Measurements from ENCODE around the gene MGP. TPM values are rescaled to one million over a fixed set of nuclear protein-coding genes. Genes with fewer than 3 reads are reported as not detected.

MGP gene
- total and polyA plus RNA-seq, 12 donors: 50.6 to 2,003 (median 1,117) TPM

- Histone ChIP-seq H3K9me3 (replicated peaks in 1 of 3) (no peaks in the 10 kb centered on the region), H3K4me1 (replicated peaks in 1 of 2) (no peaks in the 10 kb centered on the region), H3K27me3 (no peaks in the 10 kb centered on the region), H3K4me3 (no peak overlapping the region), H3K27ac (no peak overlapping the region), H3K36me3 (replicated peaks in 1 of 2) (no peaks in the 10 kb centered on the region)
- TF ChIP-seq POLR2A (IDR thresholded peaks at IDR 0.05): no peak
- TF ChIP-seq CTCF (IDR thresholded peaks at IDR 0.05): no peak
- intact Hi-C loops (cut with DNase I): no loop called here
- DNase-seq: no peak
- WGBS, 4 donors: 90 to 100% (median 94%) methylated on average over 1 of the region's 1 CpG
Measured at GRCh38 chr12:14871247-14871646, 14.4 kb downstream of the MGP start.

- peak in 3 of 7 donors; percentile 44 to 48 (median 44) for DNase-seq
- no peak overlapping the region for H3K4me3 ChIP-seq
- H3K27me3 ChIP-seq: no peaks in the 10 kb centered on the region
- H3K4me1 ChIP-seq (replicated peaks in 1 of 2): no peaks in the 10 kb centered on the region
- H3K9me3 ChIP-seq (replicated peaks in 1 of 3): no peaks in the 10 kb centered on the region
- no peak for TF ChIP-seq CTCF (IDR thresholded peaks at IDR 0.05)
- TF ChIP-seq POLR2A (IDR thresholded peaks at IDR 0.05): no peak
- no peak overlapping the region for H3K27ac ChIP-seq
- intact Hi-C loops (cut with DNase I): no loop called here
- WGBS, 4 donors: 86 to 100% (median 90%) methylated on average over 2 to 3 of the region's 3 CpGs
- no peaks in the 10 kb centered on the region for H3K36me3 ChIP-seq (replicated peaks in 1 of 2)
Measured at GRCh38 chr12:14868916-14869506, 16.6 kb downstream of the MGP start.

GRCh38 chr12:14860490-14860889 is 25.2 kb downstream of the MGP start:
- intact Hi-C loops (cut with DNase I): no loop called here
- no peak overlapping the region for H3K27ac ChIP-seq
- TF ChIP-seq CTCF (IDR thresholded peaks at IDR 0.05) (no peak), POLR2A (IDR thresholded peaks at IDR 0.05) (no peak)
- H3K36me3 ChIP-seq (replicated peaks in 1 of 2): no peaks in the 10 kb centered on the region
- peaks cover 0 to 6% (median 0%) of the 10 kb centered on the region in 3 donors for H3K9me3 ChIP-seq (replicated peaks in 1 of 3)
- no peak for DNase-seq
- no peaks in the 10 kb centered on the region for H3K27me3 ChIP-seq
- no peak overlapping the region for H3K4me3 ChIP-seq
- H3K4me1 ChIP-seq (replicated peaks in 1 of 2): no peaks in the 10 kb centered on the region

- Histone ChIP-seq H3K36me3 (replicated peaks in 1 of 2) (no peaks in the 10 kb centered on the region), H3K4me3 (no peak overlapping the region), H3K27me3 (no peaks in the 10 kb centered on the region), H3K27ac (no peak overlapping the region), H3K9me3 (replicated peaks in 1 of 3) (peaks cover 0 to 6% (median 0%) of the 10 kb centered on the region in 3 donors), H3K4me1 (replicated peaks in 1 of 2) (peaks cover 0 to 8% of the 10 kb centered on the region in 2 donors)
- DNase-seq: no peak
- TF ChIP-seq CTCF (IDR thresholded peaks at IDR 0.05) (no peak), POLR2A (IDR thresholded peaks at IDR 0.05) (no peak)
- WGBS, 4 donors: 72 to 85% (median 77%) methylated on average over 1 of the region's 1 CpG
- intact Hi-C loops (cut with DNase I): no loop called here
Measured at GRCh38 chr12:14858513-14858912, 27.1 kb downstream of the MGP start.

Measured in adrenal gland (tissue), 12 donors.